GM23338 (cell line): ENCODE results near the gene BLVRA. TPM values are rescaled to one million over a fixed set of nuclear protein-coding genes. Genes with fewer than 3 reads are reported as not detected.

Source experiments
- ATAC-seq: fragments of 200-7000 bp; cut with Tn5 transposase; 3 replicates; pipeline ENCODE4 v1.9.1; 2020
- DNase-seq: peaks from one replicate; pipeline ENCODE4 v3.0.0-alpha.2; 2015; ENCODE audit warnings: low spot score
- H2AFZ ChIP-seq: fragments of 200-600 bp; sonication (generic); 2 replicates; pipeline ENCODE4 v1.8.0; 2016; ENCODE audit warnings: antibody characterized with exemption, mild to moderate bottlenecking, moderate library complexity
- H3F3A ChIP-seq: fragments of 200-600 bp; sonication (generic); replicated peaks from 2 replicates; pipeline ENCODE4 v1.8.0; 2017; ENCODE audit warnings: antibody characterized with exemption, mixed run types, low read depth
- H3K27ac ChIP-seq: fragments of 200-600 bp; sonication (generic); 2 replicates; pipeline ENCODE4 v1.6.1; 2016; ENCODE audit warnings: low read depth
- H3K27me3 ChIP-seq: fragments of 200-600 bp; sonication (generic); 2 replicates; pipeline ENCODE4 v1.8.0; 2016; ENCODE audit warnings: mild to moderate bottlenecking, mixed run types, moderate library complexity; ENCODE audit not compliant: insufficient read depth
- H3K36me3 ChIP-seq: fragments of 200-600 bp; sonication (generic); 2 replicates; pipeline ENCODE4 v1.8.0; 2016; ENCODE audit warnings: mild to moderate bottlenecking; ENCODE audit not compliant: insufficient read depth
- H3K4me1 ChIP-seq: fragments of 200-600 bp; sonication (generic); 2 replicates; pipeline ENCODE4 v1.8.0; 2016; ENCODE audit warnings: mild to moderate bottlenecking, moderate library complexity; ENCODE audit not compliant: insufficient read depth
- H3K4me2 ChIP-seq: fragments of 200-600 bp; sonication (generic); 2 replicates; pipeline ENCODE4 v1.7.1; 2017; ENCODE audit warnings: mixed run types
- H3K4me3 ChIP-seq: fragments of 200-600 bp; sonication (generic); 2 replicates; pipeline ENCODE4 v1.6.1; 2016; ENCODE audit warnings: mixed run types
- H3K79me2 ChIP-seq: fragments of 200-600 bp; sonication (generic); replicated peaks from 2 replicates; pipeline ENCODE4 v1.8.0; 2017; ENCODE audit warnings: mild to moderate bottlenecking; ENCODE audit not compliant: insufficient read depth
- H3K9me2 ChIP-seq: fragments of 200-600 bp; sonication (generic); 2 replicates; pipeline ENCODE4 v1.8.0; 2017; ENCODE audit not compliant: insufficient read depth
- H4K20me1 ChIP-seq: fragments of 200-600 bp; sonication (generic); replicated peaks from 2 replicates; pipeline ENCODE4 v1.8.0; 2017; ENCODE audit warnings: mild to moderate bottlenecking; ENCODE audit not compliant: insufficient read depth
- H3K27ac Mint-ChIP-seq: 2 replicates; pipeline ENCODE4 v1.8.0; 2020; ENCODE audit warnings: inconsistent platforms, mild to moderate bottlenecking, moderate library complexity, mixed read lengths
- H3K27me3 Mint-ChIP-seq: 3 replicates; pipeline ENCODE4 v1.8.0; 2022; ENCODE audit warnings: low read depth, mild to moderate bottlenecking, moderate library complexity, mixed read lengths, inconsistent platforms; ENCODE audit not compliant: insufficient read depth, poor library complexity
- H3K36me3 Mint-ChIP-seq: 3 replicates; pipeline ENCODE4 v1.8.0; 2021; ENCODE audit warnings: low read depth, mild to moderate bottlenecking, inconsistent platforms, moderate library complexity, mixed read lengths
- H3K4me1 Mint-ChIP-seq: 3 replicates; pipeline ENCODE4 v1.8.0; 2020; ENCODE audit warnings: mild to moderate bottlenecking, inconsistent platforms, mixed read lengths
- H3K4me3 Mint-ChIP-seq: 3 replicates; pipeline ENCODE4 v1.8.0; 2021; ENCODE audit warnings: moderate library complexity, mild to moderate bottlenecking, inconsistent platforms, mixed read lengths
- H3K9me3 Mint-ChIP-seq: 3 replicates; pipeline ENCODE4 v1.8.0; 2020; ENCODE audit warnings: moderate library complexity, mild to moderate bottlenecking, inconsistent platforms, mixed read lengths
- CREB1 ChIP-seq: fragments of 250-450 bp; sonication (Bioruptor Pico); IDR thresholded peaks from 2 replicates; pipeline ENCODE4 v1.5.0; 2020; ENCODE audit warnings: low read depth, mild to moderate bottlenecking, moderate library complexity
- CTCF ChIP-seq, 2 experiments: fragments of 200-600 bp in 1 of 2; sonication (generic) in 1 of 2; conservative IDR thresholded peaks; 2 replicates each; pipeline versions ENCODE4 v1.5.1 to v1.6.1; 2016 to 2017; ENCODE audit warnings: antibody characterized with exemption in 2 of 2, low read depth in 2 of 2, mild to moderate bottlenecking in 2 of 2, moderate library complexity in 1 of 2
- EZH2 ChIP-seq: fragments of 200-600 bp; sonication (generic); IDR thresholded peaks from one replicate; pipeline ENCODE4 v1.8.0; 2017; ENCODE audit warnings: antibody characterized with exemption, mild to moderate bottlenecking, low read depth; ENCODE audit not compliant: unreplicated experiment
- EZH2phosphoT487 ChIP-seq: fragments of 200-600 bp; sonication (generic); IDR thresholded peaks from one replicate; pipeline ENCODE4 v1.8.1; 2018; ENCODE audit warnings: antibody characterized with exemption; ENCODE audit not compliant: unreplicated experiment
- JUNB ChIP-seq: IDR thresholded peaks from one replicate; pipeline ENCODE4 v1.6.1; 2016; ENCODE audit warnings: antibody characterized with exemption; ENCODE audit not compliant: unreplicated experiment
- NANOG ChIP-seq: IDR thresholded peaks from 2 replicates; pipeline ENCODE4 v1.6.1; 2016; ENCODE audit warnings: antibody characterized with exemption, borderline replicate concordance
- POLR2AphosphoS5 ChIP-seq: IDR thresholded peaks from 2 replicates; pipeline ENCODE4 v1.6.1; 2016; ENCODE audit warnings: antibody characterized with exemption, low read depth
- REST ChIP-seq: IDR thresholded peaks from one replicate; pipeline ENCODE4 v1.6.1; 2018; ENCODE audit warnings: antibody characterized with exemption; ENCODE audit not compliant: unreplicated experiment
- STAT1 ChIP-seq: IDR thresholded peaks from one replicate; pipeline ENCODE4 v1.6.1; 2016; ENCODE audit warnings: antibody characterized with exemption; ENCODE audit not compliant: unreplicated experiment
- ZNF114 ChIP-seq: fragments of 250-450 bp; sonication (Bioruptor Pico); IDR thresholded peaks from 2 replicates; pipeline ENCODE4 v1.5.0; 2020; ENCODE audit warnings: mild to moderate bottlenecking, moderate library complexity
- ZNF331 ChIP-seq: fragments of 250-450 bp; sonication (Bioruptor Pico); IDR thresholded peaks from 2 replicates; pipeline ENCODE4 v1.5.0; 2020; ENCODE audit warnings: low read depth, mild to moderate bottlenecking, moderate library complexity
- polyA plus RNA-seq: library from polyadenylated mRNA; unstranded; fragments of >200 nt; fragmentation: Nextera tagmentation; extraction: Ambion mirVana; gene quantifications from 2 replicates; pipeline ENCODE4 v1.2.1, GENCODE V29; 2016
- total RNA-seq: library from RNA; depleted of rRNA; stranded (reverse); fragments of >200 nt; shearing (Covaris generic); gene quantifications from 2 replicates; pipeline ENCODE4 v1.2.3, GENCODE V29; 2014
- TF ChIP-seq, protein P1 (sequence below): fragments of 250-450 bp; sonication (Bioruptor Pico); IDR thresholded peaks from 2 replicates; pipeline ENCODE4 v1.5.0; 2020; ENCODE audit warnings: mild to moderate bottlenecking, moderate library complexity
- TF ChIP-seq, protein P2 (sequence below): IDR thresholded peaks from 2 replicates; pipeline ENCODE4 v1.6.1; 2016; ENCODE audit warnings: antibody characterized with exemption

BLVRA gene
- total and polyA plus RNA-seq, 2 experiments from 2014 or later = 17.0 to 46.5 TPM

DNA sequence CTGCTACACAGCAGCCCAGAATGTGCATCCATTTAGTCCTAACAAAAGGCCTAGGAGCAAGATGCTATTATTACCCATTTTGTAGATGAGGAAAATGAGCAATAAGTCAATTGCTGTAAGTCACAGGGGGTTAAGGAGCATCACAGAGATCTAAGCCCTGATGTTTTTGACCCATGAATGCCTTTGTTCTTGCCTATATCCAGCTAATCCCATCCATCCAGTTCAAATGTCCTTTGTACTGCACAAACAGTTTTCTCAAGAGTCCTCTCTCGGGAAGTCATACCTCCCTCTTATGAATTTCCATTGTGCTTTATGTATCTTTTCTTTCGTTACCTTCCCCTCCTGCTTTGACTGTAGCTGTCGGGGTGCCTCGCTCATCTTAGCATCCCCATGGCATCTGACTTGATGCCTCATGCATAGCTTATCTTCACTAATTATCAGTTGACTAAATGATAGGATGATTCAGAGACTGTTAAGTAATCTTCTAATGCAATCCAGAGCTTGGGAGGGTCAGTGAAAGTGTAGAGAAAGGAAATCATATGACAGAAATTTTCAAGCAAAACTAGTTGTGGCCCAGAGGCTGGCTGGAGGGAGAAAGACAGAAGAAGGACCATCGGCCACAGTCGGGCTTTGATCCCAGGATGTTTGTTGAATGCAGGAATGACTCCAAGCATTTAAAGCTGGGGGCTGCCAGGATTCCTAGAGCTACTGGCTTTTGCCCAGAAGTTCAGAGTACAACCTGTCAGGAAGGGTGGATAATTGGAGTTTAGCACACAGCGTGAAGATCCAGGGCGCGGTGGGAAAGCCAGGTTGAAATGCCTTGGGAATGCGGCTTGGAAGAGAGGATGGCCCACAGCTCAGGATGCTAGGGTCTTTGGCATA, 23.5 kb downstream of the BLVRA start:
- no peak overlapping the region for H3K4me2 ChIP-seq
- H4K20me1 ChIP-seq = no peaks in the 10 kb centered on the region
- no peaks in the 10 kb centered on the region; the same call in 2 of the 3 replicates for H3K4me1 Mint-ChIP-seq
- H3K36me3 ChIP-seq = peaks cover 4% of the 10 kb centered on the region; the same call in 1 of the 2 replicates
- H3K27me3 Mint-ChIP-seq = peaks cover 9% of the 10 kb centered on the region
- H3K4me3 Mint-ChIP-seq = no peak overlapping the region
- no peak for TF ChIP-seq CTCF (conservative IDR thresholded peaks at IDR 0.05; ENCODE audit: low read depth in 2 of 2)
- no peak for TF ChIP-seq JUNB
- TF ChIP-seq ZNF114 = no peak
- TF ChIP-seq REST = no peak
- no peak for TF ChIP-seq POLR2AphosphoS5
- no peak for TF ChIP-seq CREB1
- TF ChIP-seq NANOG = no peak
- TF ChIP-seq ZNF331 (CRISPR knock-in tag) = no peak
- no peak for TF ChIP-seq EZH2phosphoT487
- TF ChIP-seq STAT1 = no peak
- TF ChIP-seq, protein P1, sequence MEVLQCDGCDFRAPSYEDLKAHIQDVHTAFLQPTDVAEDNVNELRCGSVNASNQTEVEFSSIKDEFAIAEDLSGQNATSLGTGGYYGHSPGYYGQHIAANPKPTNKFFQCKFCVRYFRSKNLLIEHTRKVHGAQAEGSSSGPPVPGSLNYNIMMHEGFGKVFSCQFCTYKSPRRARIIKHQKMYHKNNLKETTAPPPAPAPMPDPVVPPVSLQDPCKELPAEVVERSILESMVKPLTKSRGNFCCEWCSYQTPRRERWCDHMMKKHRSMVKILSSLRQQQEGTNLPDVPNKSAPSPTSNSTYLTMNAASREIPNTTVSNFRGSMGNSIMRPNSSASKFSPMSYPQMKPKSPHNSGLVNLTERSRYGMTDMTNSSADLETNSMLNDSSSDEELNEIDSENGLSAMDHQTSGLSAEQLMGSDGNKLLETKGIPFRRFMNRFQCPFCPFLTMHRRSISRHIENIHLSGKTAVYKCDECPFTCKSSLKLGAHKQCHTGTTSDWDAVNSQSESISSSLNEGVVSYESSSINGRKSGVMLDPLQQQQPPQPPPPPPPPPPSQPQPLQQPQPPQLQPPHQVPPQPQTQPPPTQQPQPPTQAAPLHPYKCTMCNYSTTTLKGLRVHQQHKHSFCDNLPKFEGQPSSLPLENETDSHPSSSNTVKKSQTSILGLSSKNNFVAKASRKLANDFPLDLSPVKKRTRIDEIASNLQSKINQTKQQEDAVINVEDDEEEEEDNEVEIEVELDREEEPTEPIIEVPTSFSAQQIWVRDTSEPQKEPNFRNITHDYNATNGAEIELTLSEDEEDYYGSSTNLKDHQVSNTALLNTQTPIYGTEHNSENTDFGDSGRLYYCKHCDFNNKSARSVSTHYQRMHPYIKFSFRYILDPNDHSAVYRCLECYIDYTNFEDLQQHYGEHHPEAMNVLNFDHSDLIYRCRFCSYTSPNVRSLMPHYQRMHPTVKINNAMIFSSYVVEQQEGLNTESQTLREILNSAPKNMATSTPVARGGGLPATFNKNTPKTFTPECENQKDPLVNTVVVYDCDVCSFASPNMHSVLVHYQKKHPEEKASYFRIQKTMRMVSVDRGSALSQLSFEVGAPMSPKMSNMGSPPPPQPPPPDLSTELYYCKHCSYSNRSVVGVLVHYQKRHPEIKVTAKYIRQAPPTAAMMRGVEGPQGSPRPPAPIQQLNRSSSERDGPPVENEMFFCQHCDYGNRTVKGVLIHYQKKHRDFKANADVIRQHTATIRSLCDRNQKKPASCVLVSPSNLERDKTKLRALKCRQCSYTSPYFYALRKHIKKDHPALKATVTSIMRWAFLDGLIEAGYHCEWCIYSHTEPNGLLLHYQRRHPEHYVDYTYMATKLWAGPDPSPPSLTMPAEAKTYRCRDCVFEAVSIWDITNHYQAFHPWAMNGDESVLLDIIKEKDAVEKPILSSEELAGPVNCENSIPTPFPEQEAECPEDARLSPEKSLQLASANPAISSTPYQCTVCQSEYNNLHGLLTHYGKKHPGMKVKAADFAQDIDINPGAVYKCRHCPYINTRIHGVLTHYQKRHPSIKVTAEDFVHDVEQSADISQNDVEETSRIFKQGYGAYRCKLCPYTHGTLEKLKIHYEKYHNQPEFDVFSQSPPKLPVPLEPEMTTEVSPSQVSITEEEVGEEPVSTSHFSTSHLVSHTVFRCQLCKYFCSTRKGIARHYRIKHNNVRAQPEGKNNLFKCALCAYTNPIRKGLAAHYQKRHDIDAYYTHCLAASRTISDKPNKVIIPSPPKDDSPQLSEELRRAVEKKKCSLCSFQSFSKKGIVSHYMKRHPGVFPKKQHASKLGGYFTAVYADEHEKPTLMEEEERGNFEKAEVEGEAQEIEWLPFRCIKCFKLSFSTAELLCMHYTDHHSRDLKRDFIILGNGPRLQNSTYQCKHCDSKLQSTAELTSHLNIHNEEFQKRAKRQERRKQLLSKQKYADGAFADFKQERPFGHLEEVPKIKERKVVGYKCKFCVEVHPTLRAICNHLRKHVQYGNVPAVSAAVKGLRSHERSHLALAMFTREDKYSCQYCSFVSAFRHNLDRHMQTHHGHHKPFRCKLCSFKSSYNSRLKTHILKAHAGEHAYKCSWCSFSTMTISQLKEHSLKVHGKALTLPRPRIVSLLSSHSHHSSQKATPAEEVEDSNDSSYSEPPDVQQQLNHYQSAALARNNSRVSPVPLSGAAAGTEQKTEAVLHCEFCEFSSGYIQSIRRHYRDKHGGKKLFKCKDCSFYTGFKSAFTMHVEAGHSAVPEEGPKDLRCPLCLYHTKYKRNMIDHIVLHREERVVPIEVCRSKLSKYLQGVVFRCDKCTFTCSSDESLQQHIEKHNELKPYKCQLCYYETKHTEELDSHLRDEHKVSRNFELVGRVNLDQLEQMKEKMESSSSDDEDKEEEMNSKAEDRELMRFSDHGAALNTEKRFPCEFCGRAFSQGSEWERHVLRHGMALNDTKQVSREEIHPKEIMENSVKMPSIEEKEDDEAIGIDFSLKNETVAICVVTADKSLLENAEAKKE = no peak
- TF ChIP-seq EZH2 = no peak
- TF ChIP-seq, protein P2, sequence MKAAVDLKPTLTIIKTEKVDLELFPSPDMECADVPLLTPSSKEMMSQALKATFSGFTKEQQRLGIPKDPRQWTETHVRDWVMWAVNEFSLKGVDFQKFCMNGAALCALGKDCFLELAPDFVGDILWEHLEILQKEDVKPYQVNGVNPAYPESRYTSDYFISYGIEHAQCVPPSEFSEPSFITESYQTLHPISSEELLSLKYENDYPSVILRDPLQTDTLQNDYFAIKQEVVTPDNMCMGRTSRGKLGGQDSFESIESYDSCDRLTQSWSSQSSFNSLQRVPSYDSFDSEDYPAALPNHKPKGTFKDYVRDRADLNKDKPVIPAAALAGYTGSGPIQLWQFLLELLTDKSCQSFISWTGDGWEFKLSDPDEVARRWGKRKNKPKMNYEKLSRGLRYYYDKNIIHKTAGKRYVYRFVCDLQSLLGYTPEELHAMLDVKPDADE = no peak
- H2AFZ ChIP-seq = no peak overlapping the region
- no peaks in the 10 kb centered on the region for H3K79me2 ChIP-seq
- DNase-seq (no peak), ATAC-seq (no peak)
- H3K27ac ChIP-seq = no peak overlapping the region
- H3K4me1 ChIP-seq = 0 out of 2 replicates have a peak, but pooled peaks cover 6% of the 10 kb centered on the region
- H3K4me3 ChIP-seq = no peak overlapping the region
- no peaks in the 10 kb centered on the region for H3F3A ChIP-seq
- no peak overlapping the region for H3K27ac Mint-ChIP-seq
- H3K9me2 ChIP-seq = no peaks in the 10 kb centered on the region
- peaks cover 31% of the 10 kb centered on the region for H3K9me3 Mint-ChIP-seq
- peaks cover 33% of the 10 kb centered on the region for H3K36me3 Mint-ChIP-seq
- H3K27me3 ChIP-seq = no peaks in the 10 kb centered on the region
